WTC11 (cell line): ENCODE results near the gene DMD. TPM values are rescaled to one million over a fixed set of nuclear protein-coding genes. Genes with fewer than 3 reads are reported as not detected.
"Not testable (repeated sequence)": the region's sequence is repeated elsewhere in the genome, so short reads cannot be mapped to it uniquely, and the experiment has no call there.

Experiments used
- ATAC-seq: fragments of 200-7000 bp; cut with Tn5 transposase; 2 replicates; pipeline ENCODE4 v1.10.0; 2021; ENCODE audit warnings: mild to moderate bottlenecking, moderate library complexity
- CTCF ChIA-PET: fragments of 300-600 bp; sonication (Branson Sonifier 250); formaldehyde crosslinking; loops from one replicate; lab custom pipeline; 2021; ENCODE audit warnings: antibody characterized with exemption; lab: Charles Lee
- POLR2A ChIA-PET: fragments of 350-600 bp; sonication (Branson Sonifier 250); formaldehyde crosslinking; loops from one replicate; lab custom pipeline; 2021; ENCODE audit warnings: antibody characterized with exemption; lab: Charles Lee
- DNase-seq: peaks from one replicate; pipeline ENCODE4 v3.0.0; 2021; ENCODE audit warnings: low spot score
- H3K27ac Mint-ChIP-seq: 2 replicates; pipeline ENCODE4 v1.8.0; 2021; ENCODE audit warnings: mixed read lengths
- H3K27me3 Mint-ChIP-seq: 2 replicates; pipeline ENCODE4 v1.8.0; 2021; ENCODE audit warnings: low read depth, mild to moderate bottlenecking, moderate library complexity, mixed read lengths
- H3K36me3 Mint-ChIP-seq: 2 replicates; pipeline ENCODE4 v1.8.0; 2021; ENCODE audit warnings: mixed read lengths
- H3K4me1 Mint-ChIP-seq: 2 replicates; pipeline ENCODE4 v1.8.0; 2022; ENCODE audit warnings: mixed read lengths
- H3K4me3 Mint-ChIP-seq: 2 replicates; pipeline ENCODE4 v1.8.0; 2021; ENCODE audit warnings: mild to moderate bottlenecking, moderate library complexity, mixed read lengths
- H3K9me3 Mint-ChIP-seq: 2 replicates; pipeline ENCODE4 v1.8.0; 2021; ENCODE audit warnings: mixed read lengths
- ATF1 ChIP-seq: sonication (generic); formaldehyde crosslinking; IDR thresholded peaks from 2 replicates; pipeline ENCODE4 v1.8.1; 2023; ENCODE audit warnings: mild to moderate bottlenecking, moderate library complexity, missing genetic modification reagents
- EMX1 ChIP-seq: fragments of 250-450 bp; sonication (Bioruptor Pico); IDR thresholded peaks from 2 replicates; pipeline ENCODE4 v1.8.0; 2021; ENCODE audit warnings: mild to moderate bottlenecking
- ESRRA ChIP-seq: sonication (generic); formaldehyde crosslinking; IDR thresholded peaks from 2 replicates; pipeline ENCODE4 v1.8.1; 2022; ENCODE audit warnings: mild to moderate bottlenecking, missing genetic modification reagents, borderline replicate concordance
- IRF2 ChIP-seq: sonication (generic); formaldehyde crosslinking; IDR thresholded peaks from 2 replicates; pipeline ENCODE4 v1.8.0; 2022; ENCODE audit warnings: low read depth, missing genetic modification reagents, borderline replicate concordance
- JAZF1 ChIP-seq: fragments of 250-450 bp; sonication (Bioruptor Pico); IDR thresholded peaks from 2 replicates; pipeline ENCODE4 v1.9.0; 2021; ENCODE audit warnings: moderate library complexity, mild to moderate bottlenecking, inconsistent platforms
- MLX ChIP-seq: sonication (generic); formaldehyde crosslinking; IDR thresholded peaks from 2 replicates; pipeline ENCODE4 v1.8.1; 2023; ENCODE audit warnings: mild to moderate bottlenecking, missing genetic modification reagents, moderate library complexity
- MYBL2 ChIP-seq: sonication (generic); formaldehyde crosslinking; IDR thresholded peaks from 2 replicates; pipeline ENCODE4 v1.8.1; 2023; ENCODE audit warnings: mild to moderate bottlenecking, moderate library complexity, missing genetic modification reagents
- NFATC4 ChIP-seq: fragments of 250-450 bp; sonication (Bioruptor Pico); IDR thresholded peaks from 2 replicates; pipeline ENCODE4 v1.9.0; 2021; ENCODE audit warnings: mild to moderate bottlenecking
- NFYB ChIP-seq: sonication (generic); formaldehyde crosslinking; conservative IDR thresholded peaks from 2 replicates; pipeline ENCODE4 v1.8.0; 2022; ENCODE audit warnings: low read depth, missing genetic modification reagents
- NR1H2 ChIP-seq: sonication (generic); formaldehyde crosslinking; IDR thresholded peaks from 2 replicates; pipeline ENCODE4 v1.9.0; 2021; ENCODE audit warnings: mild to moderate bottlenecking, moderate library complexity, missing genetic modification reagents
- NR2C2 ChIP-seq: sonication (generic); formaldehyde crosslinking; IDR thresholded peaks from 2 replicates; pipeline ENCODE4 v1.8.0; 2022; ENCODE audit warnings: mild to moderate bottlenecking, missing genetic modification reagents
- PRDM15 ChIP-seq: sonication (generic); formaldehyde crosslinking; IDR thresholded peaks from 2 replicates; pipeline ENCODE4 v1.8.0; 2022; ENCODE audit warnings: missing genetic modification reagents
- PRRX2 ChIP-seq: fragments of 250-450 bp; sonication (Bioruptor Pico); IDR thresholded peaks from 2 replicates; pipeline ENCODE4 v1.8.0; 2021; ENCODE audit warnings: mild to moderate bottlenecking
- TCF7 ChIP-seq: sonication (generic); formaldehyde crosslinking; IDR thresholded peaks from 2 replicates; pipeline ENCODE4 v1.8.0; 2022; ENCODE audit warnings: mild to moderate bottlenecking, low read depth, missing genetic modification reagents, moderate library complexity
- TEAD4 ChIP-seq: sonication (generic); formaldehyde crosslinking; IDR thresholded peaks from 2 replicates; pipeline ENCODE4 v1.8.0; 2022; ENCODE audit warnings: mild to moderate bottlenecking, missing genetic modification reagents
- ZNF121 ChIP-seq: sonication (generic); formaldehyde crosslinking; IDR thresholded peaks from 2 replicates; pipeline ENCODE4 v1.8.0; 2023; ENCODE audit warnings: missing genetic modification reagents
- ZNF263 ChIP-seq: sonication (generic); formaldehyde crosslinking; IDR thresholded peaks from 2 replicates; pipeline ENCODE4 v1.8.1; 2022; ENCODE audit warnings: low read depth, mild to moderate bottlenecking, moderate library complexity, missing genetic modification reagents
- total RNA-seq: library from RNA; stranded (reverse); gene quantifications from 3 replicates; pipeline ENCODE4 v1.2.3, GENCODE V29; 2021
- TF ChIP-seq, protein P1 (sequence below): sonication (generic); formaldehyde crosslinking; IDR thresholded peaks from 2 replicates; pipeline ENCODE4 v1.8.0; 2023; ENCODE audit warnings: missing genetic modification reagents
- TF ChIP-seq, protein P2 (sequence below): sonication (generic); formaldehyde crosslinking; IDR thresholded peaks from 2 replicates; pipeline ENCODE4 v1.8.0; 2022; ENCODE audit warnings: mild to moderate bottlenecking, missing genetic modification reagents
- TF ChIP-seq, protein P3 (sequence below): sonication (generic); formaldehyde crosslinking; IDR thresholded peaks from 2 replicates; pipeline ENCODE4 v1.8.0; 2023; ENCODE audit warnings: mild to moderate bottlenecking, missing genetic modification reagents

The DMD gene
- total RNA-seq, 1 experiment from 2014 or later, result 9.1 TPM

GRCh38 chrX:32741910-32742309 lies 469.4 kb downstream of the DMD start (continued):
- no peak for TF ChIP-seq NFATC4 (CRISPR knock-in tag)

DNA sequence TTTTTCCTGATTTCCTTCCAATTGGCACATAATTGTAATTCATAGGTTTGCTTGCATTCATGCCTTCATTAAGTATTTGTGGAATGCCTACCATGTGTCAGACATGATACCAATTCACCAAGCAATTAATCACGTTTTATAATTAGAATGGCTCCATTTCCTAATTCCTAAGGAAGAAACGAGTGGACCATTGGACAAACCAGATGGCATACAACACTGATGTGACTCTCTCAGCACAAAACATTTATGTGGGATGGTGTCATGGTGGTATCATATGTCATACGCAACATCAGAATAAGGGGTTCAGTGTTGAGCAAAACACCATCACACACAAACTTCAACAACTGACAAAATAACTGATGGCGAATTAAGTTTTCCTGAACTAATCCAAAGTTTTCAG lies 502.8 kb downstream of the DMD start:
- Mint-ChIP-seq H3K4me3 (no peak overlapping the region), H3K4me1 (peaks cover 6% of the 10 kb centered on the region), H3K9me3 (no peaks in the 10 kb centered on the region; the same call in 1 of the 2 replicates), H3K36me3 (no peaks in the 10 kb centered on the region), H3K27ac (no peak overlapping the region), H3K27me3 (no peaks in the 10 kb centered on the region)
- DNase-seq (no peak), ATAC-seq (no peak)
- TF ChIP-seq TEAD4 (CRISPR knock-in tag) (no peak), MYBL2 (CRISPR knock-in tag) (no peak), PRRX2 (no peak), NFYB (CRISPR knock-in tag) (no peak), PRDM15 (CRISPR knock-in tag) (no peak)
- TF ChIP-seq, protein P1, sequence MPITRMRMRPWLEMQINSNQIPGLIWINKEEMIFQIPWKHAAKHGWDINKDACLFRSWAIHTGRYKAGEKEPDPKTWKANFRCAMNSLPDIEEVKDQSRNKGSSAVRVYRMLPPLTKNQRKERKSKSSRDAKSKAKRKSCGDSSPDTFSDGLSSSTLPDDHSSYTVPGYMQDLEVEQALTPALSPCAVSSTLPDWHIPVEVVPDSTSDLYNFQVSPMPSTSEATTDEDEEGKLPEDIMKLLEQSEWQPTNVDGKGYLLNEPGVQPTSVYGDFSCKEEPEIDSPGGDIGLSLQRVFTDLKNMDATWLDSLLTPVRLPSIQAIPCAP, result no peak
- POLR2A ChIA-PET, result no interaction called here
- CTCF ChIA-PET, result no interaction called here

DNA sequence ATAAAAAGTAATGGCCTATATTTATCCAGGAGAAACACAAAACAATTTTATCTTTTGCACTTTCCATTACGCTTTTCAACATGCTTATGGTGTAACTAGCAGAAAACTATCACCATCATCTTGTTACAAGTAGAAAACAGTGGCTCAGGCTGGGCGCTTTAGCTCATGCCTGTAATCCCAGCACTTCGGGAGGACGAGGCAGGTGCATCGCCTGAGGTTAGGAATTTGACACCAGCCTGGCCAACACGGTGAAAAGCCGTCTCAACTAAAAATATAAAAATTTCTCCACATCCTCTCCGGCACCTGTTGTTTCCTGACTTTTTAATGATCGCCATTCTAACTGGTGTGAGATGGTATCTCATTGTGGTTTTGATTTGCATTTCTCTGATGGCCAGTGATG lies 506.0 kb downstream of the DMD start:
- CTCF ChIA-PET, H3K27me3 Mint-ChIP-seq, H3K36me3 Mint-ChIP-seq, ATAC-seq, DNase-seq, H3K9me3 Mint-ChIP-seq, H3K4me3 Mint-ChIP-seq, H3K4me1 Mint-ChIP-seq, POLR2A ChIA-PET, H3K27ac Mint-ChIP-seq: not testable (repeated sequence)

GRCh38 chrX:32687379-32687778 lies 524.0 kb downstream of the DMD start:
- CTCF ChIA-PET, result no interaction called here
- TF ChIP-seq ZNF263 (no peak), EMX1 (CRISPR knock-in tag) (no peak), ESRRA (CRISPR knock-in tag) (no peak)
- TF ChIP-seq, protein P2, sequence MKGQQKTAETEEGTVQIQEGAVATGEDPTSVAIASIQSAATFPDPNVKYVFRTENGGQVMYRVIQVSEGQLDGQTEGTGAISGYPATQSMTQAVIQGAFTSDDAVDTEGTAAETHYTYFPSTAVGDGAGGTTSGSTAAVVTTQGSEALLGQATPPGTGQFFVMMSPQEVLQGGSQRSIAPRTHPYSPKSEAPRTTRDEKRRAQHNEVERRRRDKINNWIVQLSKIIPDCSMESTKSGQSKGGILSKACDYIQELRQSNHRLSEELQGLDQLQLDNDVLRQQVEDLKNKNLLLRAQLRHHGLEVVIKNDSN (CRISPR knock-in tag), result no peak
- Mint-ChIP-seq H3K4me3 (no peak overlapping the region), H3K9me3 (no peaks in the 10 kb centered on the region), H3K4me1 (no peaks in the 10 kb centered on the region), H3K27ac (no peak overlapping the region), H3K36me3 (no peaks in the 10 kb centered on the region), H3K27me3 (no peaks in the 10 kb centered on the region)
- DNase-seq (no peak), ATAC-seq (no peak)
- POLR2A ChIA-PET, result no interaction called here

DNA sequence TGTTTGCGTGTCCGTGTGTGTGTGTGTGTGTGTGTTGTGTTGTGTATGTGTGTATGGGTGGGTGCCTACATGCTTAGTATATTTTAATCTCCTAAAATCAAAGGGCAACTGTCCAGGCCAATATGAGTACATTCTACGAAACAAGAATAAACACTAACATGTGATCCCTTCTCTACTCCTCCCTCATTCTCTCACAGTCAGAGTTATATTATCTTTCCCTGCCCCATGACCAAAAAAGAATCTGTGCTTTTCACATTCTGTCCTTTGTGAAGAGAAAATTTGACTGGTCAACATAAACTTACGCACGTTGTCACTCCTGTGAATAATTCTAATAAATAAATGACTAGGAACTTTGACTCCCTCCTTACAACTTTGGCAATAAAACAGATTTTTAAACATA lies 532.9 kb downstream of the DMD start:
- ATAC-seq, result no peak
- Mint-ChIP-seq H3K9me3 (no peaks in the 10 kb centered on the region), H3K4me3 (no peak overlapping the region), H3K27ac (no peak overlapping the region), H3K36me3 (no peaks in the 10 kb centered on the region), H3K27me3 (no peaks in the 10 kb centered on the region; the same call in 1 of the 2 replicates), H3K4me1 (no peaks in the 10 kb centered on the region)
- no peak for DNase-seq
- CTCF ChIA-PET, result no interaction called here
- POLR2A ChIA-PET, result no interaction called here
- no peak for TF ChIP-seq MLX (CRISPR knock-in tag)
- TF ChIP-seq, protein P3, sequence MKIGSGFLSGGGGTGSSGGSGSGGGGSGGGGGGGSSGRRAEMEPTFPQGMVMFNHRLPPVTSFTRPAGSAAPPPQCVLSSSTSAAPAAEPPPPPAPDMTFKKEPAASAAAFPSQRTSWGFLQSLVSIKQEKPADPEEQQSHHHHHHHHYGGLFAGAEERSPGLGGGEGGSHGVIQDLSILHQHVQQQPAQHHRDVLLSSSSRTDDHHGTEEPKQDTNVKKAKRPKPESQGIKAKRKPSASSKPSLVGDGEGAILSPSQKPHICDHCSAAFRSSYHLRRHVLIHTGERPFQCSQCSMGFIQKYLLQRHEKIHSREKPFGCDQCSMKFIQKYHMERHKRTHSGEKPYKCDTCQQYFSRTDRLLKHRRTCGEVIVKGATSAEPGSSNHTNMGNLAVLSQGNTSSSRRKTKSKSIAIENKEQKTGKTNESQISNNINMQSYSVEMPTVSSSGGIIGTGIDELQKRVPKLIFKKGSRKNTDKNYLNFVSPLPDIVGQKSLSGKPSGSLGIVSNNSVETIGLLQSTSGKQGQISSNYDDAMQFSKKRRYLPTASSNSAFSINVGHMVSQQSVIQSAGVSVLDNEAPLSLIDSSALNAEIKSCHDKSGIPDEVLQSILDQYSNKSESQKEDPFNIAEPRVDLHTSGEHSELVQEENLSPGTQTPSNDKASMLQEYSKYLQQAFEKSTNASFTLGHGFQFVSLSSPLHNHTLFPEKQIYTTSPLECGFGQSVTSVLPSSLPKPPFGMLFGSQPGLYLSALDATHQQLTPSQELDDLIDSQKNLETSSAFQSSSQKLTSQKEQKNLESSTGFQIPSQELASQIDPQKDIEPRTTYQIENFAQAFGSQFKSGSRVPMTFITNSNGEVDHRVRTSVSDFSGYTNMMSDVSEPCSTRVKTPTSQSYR (CRISPR knock-in tag), result no peak
- no peak for TF ChIP-seq TCF7 (CRISPR knock-in tag)
- no peak for TF ChIP-seq NR1H2 (CRISPR knock-in tag)
- TF ChIP-seq JAZF1, result no peak
- TF ChIP-seq ZNF263, result no peak
- TF ChIP-seq IRF2 (CRISPR knock-in tag), result no peak
- no peak for TF ChIP-seq ZNF121
- TF ChIP-seq ATF1 (CRISPR knock-in tag), result no peak
- no peak for TF ChIP-seq NR2C2
- TF ChIP-seq EMX1 (CRISPR knock-in tag), result no peak
